BLaER1 (cell line): ENCODE results near the gene TCEAL8.
A peak's percentile ranks its signal among the peaks of the same experiment; 100 is the strongest.

ENCODE experiments used
- H3K27ac ChIP-seq: shearing (Covaris generic); formaldehyde crosslinking; 2 replicates; pipeline ENCODE4 v1.8.1; 2022
- H3K27me3 ChIP-seq: shearing (Covaris generic); formaldehyde crosslinking; 2 replicates; pipeline ENCODE4 v1.8.1; 2022
- H3K36me3 ChIP-seq: shearing (Covaris generic); formaldehyde crosslinking; 2 replicates; pipeline ENCODE4 v1.8.1; 2022
- H3K4me1 ChIP-seq: shearing (Covaris generic); formaldehyde crosslinking; 2 replicates; pipeline ENCODE4 v1.8.1; 2022
- H3K4me2 ChIP-seq: shearing (Covaris generic); formaldehyde crosslinking; 2 replicates; pipeline ENCODE4 v1.8.1; 2022
- H3K4me3 ChIP-seq: shearing (Covaris generic); formaldehyde crosslinking; 2 replicates; pipeline ENCODE4 v1.8.1; 2022
- H3K9ac ChIP-seq: shearing (Covaris generic); formaldehyde crosslinking; 2 replicates; pipeline ENCODE4 v1.8.1; 2022
- H3K9me3 ChIP-seq: shearing (Covaris generic); formaldehyde crosslinking; 2 replicates; pipeline ENCODE4 v1.8.1; 2022
- H4K20me1 ChIP-seq: shearing (Covaris generic); formaldehyde crosslinking; 2 replicates; pipeline ENCODE4 v1.8.1; 2022
- Cebpa-rat ChIP-seq: shearing (Covaris generic); IDR thresholded peaks from 2 replicates; pipeline ENCODE4 v1.8.1; 2022

The TCEAL8 gene

GRCh38 chrX:103254921-103255493, at the start of gene TCEAL8:
TCEAL8 (minus strand) TSS chrX:103255155; CDS start chrX:103253979, 1,176 bp downstream.
- Histone ChIP-seq H3K4me1 (peaks cover 7% of the 10 kb centered on the region), H3K9me3 (no peaks in the 10 kb centered on the region), H3K27me3 (0 out of 2 replicates have a peak, but pooled peaks cover 5% of the 10 kb centered on the region), H3K4me3 (peak within 1 kb of the TSS; percentile 74), H3K9ac (peak within 1 kb of the TSS; percentile 77), H3K27ac (peak within 1 kb of the TSS; percentile 60), H4K20me1 (peaks cover 11% of the 10 kb centered on the region; the same call in 1 of the 2 replicates), H3K4me2 (peak within 1 kb of the TSS; percentile 74), H3K36me3 (no peaks in the 10 kb centered on the region)
- TF ChIP-seq Cebpa-rat = no peak

- H3K27ac ChIP-seq = no peak overlapping the region
- 0 out of 2 replicates have a peak, but pooled peaks cover under 1% of the 10 kb centered on the region for H3K9me3 ChIP-seq
- H3K4me2 ChIP-seq = no peak overlapping the region
- no peaks in the 10 kb centered on the region for H3K36me3 ChIP-seq
- H3K4me3 ChIP-seq = no peak overlapping the region
- TF ChIP-seq Cebpa-rat = no peak
- H3K9ac ChIP-seq = no peak overlapping the region
- H4K20me1 ChIP-seq = no peaks in the 10 kb centered on the region
- no peaks in the 10 kb centered on the region; the same call in 1 of the 2 replicates for H3K27me3 ChIP-seq
- no peaks in the 10 kb centered on the region for H3K4me1 ChIP-seq
These were observed 49.8 kb upstream of the TCEAL8 start for GRCh38 chrX:103304705-103305104.

- Histone ChIP-seq H3K4me1 (no peaks in the 10 kb centered on the region), H3K4me2 (no peak overlapping the region), H3K9ac (no peak overlapping the region), H3K27me3 (no peaks in the 10 kb centered on the region; the same call in 1 of the 2 replicates), H3K27ac (no peak overlapping the region), H3K4me3 (no peak overlapping the region), H3K9me3 (peaks cover 4% of the 10 kb centered on the region; the same call in 1 of the 2 replicates), H3K36me3 (no peaks in the 10 kb centered on the region), H4K20me1 (no peaks in the 10 kb centered on the region)
- no peak for TF ChIP-seq Cebpa-rat
These were observed 38.2 kb upstream of the TCEAL8 start for GRCh38 chrX:103293118-103293517.

GRCh38 chrX:103279624-103280023, 24.7 kb upstream of the TCEAL8 start:
- Histone ChIP-seq H3K9me3 (peaks cover 4% of the 10 kb centered on the region; the same call in 1 of the 2 replicates), H3K4me3 (no peak overlapping the region), H3K4me2 (no peak overlapping the region), H3K27ac (no peak overlapping the region), H4K20me1 (no peaks in the 10 kb centered on the region), H3K9ac (no peak overlapping the region), H3K36me3 (no peaks in the 10 kb centered on the region), H3K4me1 (no peaks in the 10 kb centered on the region), H3K27me3 (peaks cover 22% of the 10 kb centered on the region)
- TF ChIP-seq Cebpa-rat = no peak

- Histone ChIP-seq H3K27ac (no peak within 1 kb of the TSS), H3K9ac (no peak within 1 kb of the TSS), H3K36me3 (no peaks in the 10 kb centered on the region), H4K20me1 (no peaks in the 10 kb centered on the region), H3K4me3 (no peak within 1 kb of the TSS), H3K27me3 (peaks cover 22% of the 10 kb centered on the region), H3K4me2 (no peak within 1 kb of the TSS), H3K4me1 (no peaks in the 10 kb centered on the region), H3K9me3 (no peaks in the 10 kb centered on the region)
- TF ChIP-seq Cebpa-rat = no peak
These were observed 21.6 kb upstream of the TCEAL8 start, which contains the start of gene TCEAL5 for GRCh38 chrX:103276581-103277002. TCEAL5 (minus strand) TSS chrX:103276750; CDS start chrX:103274563, 2,187 bp downstream.

GRCh38 chrX:103275947-103276567, 21.1 kb upstream of the TCEAL8 start:
- no peak for TF ChIP-seq Cebpa-rat
- H3K4me2 ChIP-seq = no peak overlapping the region
- no peaks in the 10 kb centered on the region for H3K4me1 ChIP-seq
- H3K27me3 ChIP-seq = peaks cover 22% of the 10 kb centered on the region
- no peaks in the 10 kb centered on the region for H3K36me3 ChIP-seq
- no peaks in the 10 kb centered on the region for H4K20me1 ChIP-seq
- no peak overlapping the region for H3K27ac ChIP-seq
- H3K9me3 ChIP-seq = no peaks in the 10 kb centered on the region
- no peak overlapping the region for H3K9ac ChIP-seq
- H3K4me3 ChIP-seq = no peak overlapping the region

- Histone ChIP-seq H3K4me3 (no peak overlapping the region), H3K4me1 (no peaks in the 10 kb centered on the region), H4K20me1 (no peaks in the 10 kb centered on the region), H3K36me3 (no peaks in the 10 kb centered on the region), H3K4me2 (no peak overlapping the region), H3K27ac (no peak overlapping the region), H3K27me3 (peaks cover 31% of the 10 kb centered on the region), H3K9ac (no peak overlapping the region), H3K9me3 (no peaks in the 10 kb centered on the region)
- TF ChIP-seq Cebpa-rat = no peak
These were observed 19.3 kb upstream of the TCEAL8 start for GRCh38 chrX:103274284-103274683.

- no peak overlapping the region for H3K4me3 ChIP-seq
- H4K20me1 ChIP-seq = no peaks in the 10 kb centered on the region
- H3K27me3 ChIP-seq = no peaks in the 10 kb centered on the region
- H3K4me2 ChIP-seq = no peak overlapping the region
- H3K27ac ChIP-seq = no peak overlapping the region
- no peaks in the 10 kb centered on the region for H3K9me3 ChIP-seq
- no peak for TF ChIP-seq Cebpa-rat
- no peak overlapping the region for H3K9ac ChIP-seq
- H3K36me3 ChIP-seq = no peaks in the 10 kb centered on the region
- peaks cover 6% of the 10 kb centered on the region for H3K4me1 ChIP-seq
These were observed 3.3 kb upstream of the TCEAL8 start for GRCh38 chrX:103258275-103258674.

- no peaks in the 10 kb centered on the region for H3K27me3 ChIP-seq
- H3K27ac ChIP-seq = no peak overlapping the region
- no peaks in the 10 kb centered on the region for H3K36me3 ChIP-seq
- H4K20me1 ChIP-seq = peaks cover 11% of the 10 kb centered on the region; the same call in 1 of the 2 replicates
- H3K4me2 ChIP-seq = no peak overlapping the region
- no peaks in the 10 kb centered on the region for H3K9me3 ChIP-seq
- no peak for TF ChIP-seq Cebpa-rat
- peaks cover 7% of the 10 kb centered on the region for H3K4me1 ChIP-seq
- no peak overlapping the region for H3K4me3 ChIP-seq
- H3K9ac ChIP-seq = no peak overlapping the region
These were observed 1.7 kb upstream of the TCEAL8 start for GRCh38 chrX:103256651-103257050.

GRCh38 chrX:103254171-103254824, 657 bp downstream of the TCEAL8 start:
- no peak for TF ChIP-seq Cebpa-rat
- Histone ChIP-seq H3K4me2 (peak overlapping the region; percentile 74), H3K27ac (peak overlapping the region; percentile 60), H3K27me3 (0 out of 2 replicates have a peak, but pooled peaks cover 5% of the 10 kb centered on the region), H3K9me3 (no peaks in the 10 kb centered on the region), H3K4me3 (peak overlapping the region; percentile 74), H4K20me1 (peaks cover 11% of the 10 kb centered on the region; the same call in 1 of the 2 replicates), H3K9ac (peak overlapping the region; percentile 77), H3K36me3 (no peaks in the 10 kb centered on the region), H3K4me1 (peaks cover 7% of the 10 kb centered on the region)
